Activated CD4-positive, alpha-beta T cell treated with anti-CD3 and anti-CD28 coated beads, Interleukin-2, amount 50 U/mL, for 1 hour (primary cell): ENCODE measurements around the gene C1QTNF8.

Source experiments
- DNase-seq: peaks from one replicate; pipeline ENCODE4 v3.0.0-alpha.2; 2020

The C1QTNF8 gene

DNA sequence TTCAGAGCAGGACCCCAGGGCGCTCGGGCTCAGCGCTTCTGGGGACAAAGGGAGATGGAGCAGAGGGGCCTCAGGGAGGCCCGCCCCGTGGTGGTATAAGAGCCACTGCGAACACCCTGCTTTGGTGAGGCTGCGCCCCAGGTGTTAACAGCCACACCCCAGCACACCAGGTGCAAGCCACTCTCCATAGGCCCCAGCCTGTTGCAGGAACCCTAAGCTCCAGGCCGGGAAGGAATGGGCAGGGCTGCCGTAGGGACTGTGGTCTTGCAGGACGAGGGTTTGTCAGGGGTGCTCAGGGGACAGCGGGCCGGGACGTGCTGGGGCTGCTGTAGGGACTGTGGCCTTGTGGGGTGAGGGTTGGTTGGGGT, 40.5 kb downstream of the C1QTNF8 start:
- no peak for DNase-seq

DNA sequence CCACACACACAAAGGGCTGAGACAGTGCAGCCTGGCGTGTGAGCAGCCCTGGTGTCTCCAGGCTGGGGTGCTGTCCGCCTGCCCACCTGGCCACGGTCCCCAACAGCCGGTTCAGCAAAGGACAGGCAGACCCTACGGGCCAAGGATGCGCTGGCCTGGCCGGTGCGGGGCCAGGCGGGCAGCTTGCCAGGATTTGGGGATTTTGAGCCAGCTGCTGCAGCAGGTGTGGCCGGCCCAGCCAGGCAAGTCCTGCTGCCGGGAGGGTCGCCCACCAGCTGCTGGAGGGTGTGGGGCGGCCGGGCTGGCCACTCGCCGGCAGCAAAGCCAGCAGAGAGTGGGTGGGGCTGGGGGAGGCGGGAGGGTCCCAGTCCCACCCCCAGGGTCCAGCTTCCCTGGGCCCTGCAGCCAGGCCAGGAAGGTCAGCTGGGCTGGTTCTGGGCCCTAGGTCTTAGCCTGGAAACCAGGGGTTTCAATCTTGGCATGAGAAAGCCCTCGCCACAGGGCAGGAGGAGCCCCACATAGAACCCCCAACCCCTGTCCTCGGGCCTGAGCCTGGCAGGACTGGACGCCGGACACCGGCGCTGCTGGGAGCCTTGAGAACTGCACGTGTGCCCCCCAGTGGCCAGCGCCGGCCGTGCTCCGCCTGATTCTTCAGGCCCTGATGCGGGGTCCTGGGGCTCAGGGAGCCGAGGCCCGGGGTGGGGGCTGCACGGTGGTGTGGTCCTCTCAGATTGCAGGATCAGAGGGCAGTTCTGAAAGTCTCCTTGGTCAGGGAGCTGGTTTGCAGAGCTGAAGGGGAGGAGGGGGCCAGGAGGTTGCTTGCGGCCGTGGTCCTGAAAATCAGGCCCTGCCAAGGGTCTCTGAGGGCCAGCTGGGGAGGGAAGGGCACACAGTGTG, 41.1 kb downstream of the C1QTNF8 start:
- peak; percentile 34 for DNase-seq

DNA sequence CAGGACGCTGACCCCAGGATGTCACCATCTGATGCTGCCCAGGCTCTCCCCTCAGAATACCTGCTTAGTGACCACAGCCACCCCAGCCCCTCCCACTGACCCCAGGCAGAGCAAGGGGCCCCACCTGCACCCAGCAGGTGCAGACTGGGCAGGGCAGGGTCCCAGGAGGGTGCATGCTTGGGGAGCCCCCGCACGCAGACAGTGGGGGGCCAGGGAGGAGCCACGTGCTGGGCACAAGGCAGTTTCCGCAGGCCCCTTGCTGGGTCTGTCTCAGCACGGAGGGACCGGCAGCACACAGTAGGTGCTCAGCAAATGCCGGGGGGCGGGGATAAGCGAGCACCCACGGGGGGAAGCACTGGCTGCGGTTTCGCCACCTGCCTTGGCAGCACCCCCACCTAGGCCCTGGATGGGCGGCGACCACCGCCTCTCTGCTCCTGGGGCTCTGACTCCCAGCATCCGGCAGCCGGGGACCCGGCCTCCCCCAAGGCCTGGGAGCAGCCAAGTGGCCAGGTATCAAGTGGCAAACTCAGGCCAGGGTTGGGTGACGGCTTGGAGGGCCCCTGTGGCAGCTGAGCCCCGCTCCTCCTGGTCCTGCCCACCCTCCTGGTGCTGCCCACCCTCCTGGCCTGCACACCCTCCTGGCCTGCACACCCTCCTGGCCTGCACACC, 42.2 kb downstream of the C1QTNF8 start:
- no peak for DNase-seq

DNA sequence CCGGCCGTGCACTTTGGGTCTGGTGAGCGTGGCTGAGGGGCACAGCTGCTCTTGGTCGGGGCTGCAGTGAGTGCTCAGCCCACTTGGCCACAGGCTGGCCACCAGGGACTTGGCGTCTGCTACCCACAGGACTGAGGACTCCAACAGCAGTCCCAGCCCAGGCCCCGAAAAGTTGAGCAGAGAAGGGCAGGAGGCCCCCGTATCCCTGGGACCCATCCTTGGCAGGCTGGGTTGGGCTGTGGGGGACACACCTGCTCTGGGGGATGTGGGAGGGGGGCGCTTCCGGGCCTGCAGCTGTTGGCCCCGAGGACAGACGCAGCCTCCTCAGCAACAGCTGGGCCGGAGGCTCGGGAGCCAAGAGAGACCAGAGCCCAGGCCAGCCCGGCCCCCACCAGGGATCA, 42.9 kb downstream of the C1QTNF8 start:
- no peak for DNase-seq

DNA sequence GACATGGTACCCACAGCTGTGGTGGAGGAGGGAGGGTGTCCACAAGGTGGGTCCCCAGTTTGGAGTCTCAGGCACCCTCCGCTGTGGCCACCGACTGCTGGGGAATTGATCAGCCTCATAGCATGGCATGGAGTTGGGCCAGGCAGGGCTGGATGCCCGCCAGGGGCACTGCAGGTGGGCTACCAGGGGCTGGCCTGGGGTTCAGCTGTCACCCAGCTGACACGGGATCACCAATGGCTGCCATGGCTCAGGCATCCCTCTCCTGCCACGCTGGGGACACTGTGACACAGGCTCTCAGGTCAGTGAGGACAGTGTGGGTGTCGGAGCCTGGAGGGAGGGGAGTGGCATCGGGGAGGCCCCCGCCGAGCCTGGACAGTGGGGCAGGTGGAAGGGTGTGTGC, 43.3 kb downstream of the C1QTNF8 start:
- no peak for DNase-seq

DNA sequence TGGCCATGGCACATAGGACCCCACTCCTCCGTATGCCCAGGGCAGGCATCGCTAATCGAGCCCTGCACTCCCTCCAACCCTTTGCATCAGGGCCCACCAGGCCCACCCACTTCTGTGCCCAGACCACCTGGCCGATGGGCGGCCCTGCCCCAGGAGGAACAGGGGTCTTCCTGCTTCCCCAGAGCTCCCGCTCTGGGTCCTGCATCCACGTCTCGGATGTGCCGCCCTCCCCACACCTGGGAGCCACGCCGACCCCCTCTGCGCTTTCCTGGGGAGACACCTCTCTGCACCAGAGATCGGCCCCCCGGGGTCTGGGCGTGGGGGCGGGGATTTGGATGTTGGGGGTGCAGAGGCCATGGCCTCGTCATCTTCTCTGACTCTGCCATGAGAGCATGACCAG, 44.6 kb downstream of the C1QTNF8 start:
- no peak for DNase-seq

DNA sequence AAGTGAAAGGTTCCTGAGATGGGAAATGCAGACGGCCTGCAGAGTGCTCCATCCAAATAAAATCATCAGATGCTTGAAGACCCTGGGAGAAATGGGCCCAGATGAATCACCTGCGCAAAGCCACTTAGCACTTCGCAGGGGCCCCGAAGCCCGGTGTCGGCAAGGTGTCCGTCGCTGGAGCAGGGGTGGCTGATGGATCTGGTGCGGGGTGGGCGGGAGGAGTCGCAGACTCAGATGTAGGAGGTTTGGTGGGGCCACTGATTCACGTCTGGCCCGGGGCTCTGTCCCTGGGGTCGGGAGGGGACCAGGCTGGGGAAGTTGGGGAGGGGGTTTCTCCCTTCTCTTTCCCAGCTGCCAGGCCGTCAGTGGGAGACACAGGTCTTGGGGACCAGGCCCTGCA, 45.1 kb downstream of the C1QTNF8 start:
- no peak for DNase-seq

DNA sequence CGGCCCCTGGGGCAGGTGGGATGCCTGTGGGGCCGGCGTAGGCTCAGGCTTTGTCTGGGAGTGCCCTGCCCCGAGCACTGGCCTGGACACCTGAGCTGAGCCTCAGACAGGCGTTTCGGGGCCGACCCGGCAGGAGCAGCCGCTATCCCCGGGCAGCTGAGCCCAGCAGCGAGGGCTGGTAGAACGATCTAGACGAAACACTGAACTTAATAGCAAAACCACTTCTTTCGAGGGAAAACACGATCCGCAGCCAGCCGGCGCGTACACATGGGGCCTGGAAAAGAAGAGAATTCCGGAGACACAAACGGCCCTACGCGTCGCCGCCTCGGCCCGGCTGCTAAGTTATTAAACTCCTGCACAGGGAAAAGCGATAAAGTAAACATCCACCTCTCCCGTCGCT, 45.5 kb downstream of the C1QTNF8 start:
- no peak for DNase-seq

DNA sequence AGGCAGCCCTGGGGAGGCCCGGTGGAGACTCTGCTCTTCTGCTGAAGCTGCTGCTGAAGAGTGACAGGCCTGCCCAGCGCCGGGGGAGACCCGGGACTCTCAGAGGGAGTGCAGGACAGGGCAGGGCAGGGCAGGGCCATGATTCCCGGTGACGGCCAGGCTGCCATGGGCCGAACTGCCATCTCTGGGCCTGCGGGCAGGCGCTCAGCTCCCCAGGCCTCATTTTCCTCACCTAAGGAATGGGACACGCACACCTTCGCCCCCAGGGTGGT, 46.1 kb downstream of the C1QTNF8 start:
- no peak for DNase-seq

DNA sequence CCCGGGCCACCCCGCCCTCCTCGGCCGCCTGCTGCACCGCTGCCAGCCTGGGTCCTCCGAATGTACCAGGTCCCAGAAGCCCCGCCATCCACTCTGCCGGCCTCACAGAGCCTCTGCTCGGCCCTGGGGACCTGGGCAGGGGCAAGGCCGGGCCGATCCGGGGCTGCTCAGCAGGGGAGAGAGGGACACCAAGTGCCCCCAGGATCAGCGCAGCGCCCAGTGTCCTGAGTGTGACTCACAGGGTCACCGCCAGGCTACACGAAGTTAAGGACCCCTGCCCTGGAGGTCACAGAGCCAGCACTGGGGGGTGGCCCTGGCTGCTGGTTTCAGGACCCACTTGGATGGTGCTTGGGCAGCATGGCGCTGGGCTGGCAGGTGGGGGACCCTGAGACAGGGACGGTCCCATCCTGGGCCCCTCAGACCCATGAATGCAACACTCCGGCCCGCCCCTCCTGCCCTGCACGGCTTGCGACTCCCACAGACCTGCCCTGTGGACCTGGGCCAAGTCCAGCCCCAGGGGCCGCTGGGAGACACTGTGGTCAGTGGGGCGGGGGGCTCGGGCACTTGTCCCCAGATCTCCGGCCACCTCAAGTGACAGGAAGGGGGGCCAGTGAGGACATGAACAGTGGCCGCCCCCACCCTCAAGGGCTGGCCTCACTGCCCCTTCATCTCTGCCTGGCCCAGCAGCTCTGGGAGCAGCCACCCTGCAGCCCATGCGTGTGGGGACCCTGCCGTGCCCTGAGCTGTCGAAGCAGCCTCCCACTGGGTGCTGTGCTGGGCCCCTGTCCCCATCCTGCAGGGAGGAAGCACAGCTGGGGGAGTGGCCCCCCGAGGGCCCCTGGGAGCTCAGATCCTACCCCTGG, 46.7 kb downstream of the C1QTNF8 start:
- no peak for DNase-seq

DNA sequence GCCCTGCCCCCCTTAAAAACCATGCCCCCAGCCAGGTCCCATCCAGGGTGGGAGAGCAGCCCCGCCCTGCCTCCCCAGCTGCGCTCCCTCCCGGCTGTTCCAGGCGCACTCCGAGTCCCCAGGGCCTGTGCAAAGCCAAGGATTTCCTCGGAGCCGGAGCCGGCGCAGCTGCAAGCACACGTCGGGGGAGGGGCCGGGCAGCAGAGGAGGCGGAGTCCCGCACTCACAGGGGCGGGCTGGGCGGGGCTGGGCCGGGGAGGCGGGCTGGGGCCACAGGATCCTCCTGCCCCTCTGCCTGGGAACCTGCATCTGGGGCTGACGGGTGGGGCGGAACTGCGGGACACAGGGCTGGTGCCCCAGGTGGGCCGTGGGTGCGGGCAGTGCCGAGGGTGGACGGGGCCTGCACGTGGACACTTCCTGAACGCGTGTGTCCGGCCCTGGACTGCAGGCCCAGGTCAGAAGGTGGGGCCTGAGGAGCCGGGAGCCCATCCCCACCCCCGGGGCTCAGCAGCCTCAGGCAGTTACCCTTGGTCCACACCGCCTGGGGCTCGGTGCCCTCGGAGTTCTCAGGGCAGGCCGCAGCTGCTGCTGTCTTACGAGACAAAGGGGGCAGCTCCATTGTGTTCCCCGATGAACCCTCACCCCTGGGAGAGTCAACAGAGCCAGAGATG, 47.5 kb downstream of the C1QTNF8 start:
- no peak for DNase-seq

DNA sequence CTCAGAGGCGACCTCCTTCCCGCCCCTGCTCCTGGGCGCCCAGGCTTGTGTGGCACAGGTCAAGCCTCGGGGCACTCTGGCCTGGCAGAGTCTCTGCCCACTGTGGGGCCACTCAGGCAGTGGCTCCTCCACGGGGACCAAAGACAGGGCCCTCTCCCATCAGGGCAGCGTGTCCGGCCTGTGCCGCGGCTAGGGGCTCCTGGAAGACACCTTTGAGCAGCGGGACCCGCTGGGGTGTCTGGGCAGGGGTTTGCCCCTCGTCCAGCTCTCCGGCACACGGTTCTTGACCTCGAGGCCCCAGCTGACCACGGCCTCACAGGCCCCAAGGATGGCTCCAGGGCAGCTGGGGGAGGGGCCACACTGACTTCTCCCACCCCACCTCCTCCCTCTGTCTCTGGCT, 48.2 kb downstream of the C1QTNF8 start:
- no peak for DNase-seq

DNA sequence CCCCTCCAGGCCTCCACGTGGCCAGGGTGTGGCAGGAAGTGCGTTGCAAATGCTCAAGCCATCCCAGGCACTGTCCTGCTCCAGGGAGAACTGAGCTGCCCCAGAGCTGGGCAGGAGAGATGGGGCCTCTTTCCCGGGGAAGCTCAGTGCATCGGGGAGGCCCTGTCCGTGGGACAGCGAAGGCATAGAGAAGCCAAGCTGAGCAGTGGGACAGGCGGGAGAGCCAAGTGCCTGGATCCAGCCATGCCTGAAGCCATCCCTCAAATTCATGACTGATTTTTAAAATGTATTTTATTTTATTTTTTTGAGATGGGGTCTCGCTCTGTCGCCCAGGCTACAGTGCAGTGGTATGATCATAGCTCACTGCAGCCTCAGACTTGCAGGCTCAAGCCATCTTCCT, 48.9 kb downstream of the C1QTNF8 start:
- no peak for DNase-seq

DNA sequence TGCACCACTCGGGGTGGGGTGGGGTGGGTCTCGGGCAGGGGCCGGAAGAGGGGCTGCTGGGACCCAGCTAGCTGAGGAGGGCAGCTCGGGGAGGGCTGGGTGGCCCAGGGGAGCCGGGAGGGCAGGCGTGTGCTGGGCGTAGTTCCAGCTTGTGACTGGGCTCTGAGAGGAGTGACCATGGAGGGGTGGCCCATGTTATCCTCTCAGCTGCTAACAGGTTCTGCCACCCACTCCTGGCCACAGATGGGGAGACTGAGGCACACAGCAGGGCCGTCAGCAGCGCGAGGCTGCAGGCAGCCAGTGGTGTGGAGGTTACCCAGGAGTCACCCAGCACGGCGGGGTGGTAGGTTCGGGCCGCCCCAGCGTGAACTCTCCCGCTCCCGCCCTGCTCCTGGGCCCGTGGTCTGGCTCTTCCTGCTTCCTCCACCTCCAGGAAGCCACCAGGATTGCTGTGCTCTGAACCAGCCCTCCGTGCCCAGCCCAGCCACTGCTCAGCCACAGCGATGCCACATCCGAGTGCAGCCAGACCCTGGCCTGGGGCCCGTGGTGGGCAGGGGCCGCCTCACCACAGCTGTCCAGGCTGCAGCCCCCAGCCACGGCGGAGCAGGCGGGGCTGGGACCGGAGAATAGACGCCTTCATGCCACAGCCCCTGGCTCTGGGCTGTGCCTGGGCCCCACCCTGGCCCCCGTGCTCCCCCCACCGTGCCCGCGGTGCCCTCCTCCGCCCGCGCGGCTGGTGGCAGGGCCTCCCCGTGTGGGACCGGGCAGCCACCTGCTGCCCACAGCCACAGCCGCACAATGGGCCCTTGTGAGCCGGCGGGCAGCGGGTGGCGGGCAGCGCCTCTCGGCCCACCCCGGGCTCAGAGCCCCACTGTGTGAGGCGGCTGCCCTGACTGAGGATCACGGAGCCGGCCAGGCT, 49.8 kb downstream of the C1QTNF8 start:
- no peak for DNase-seq

DNA sequence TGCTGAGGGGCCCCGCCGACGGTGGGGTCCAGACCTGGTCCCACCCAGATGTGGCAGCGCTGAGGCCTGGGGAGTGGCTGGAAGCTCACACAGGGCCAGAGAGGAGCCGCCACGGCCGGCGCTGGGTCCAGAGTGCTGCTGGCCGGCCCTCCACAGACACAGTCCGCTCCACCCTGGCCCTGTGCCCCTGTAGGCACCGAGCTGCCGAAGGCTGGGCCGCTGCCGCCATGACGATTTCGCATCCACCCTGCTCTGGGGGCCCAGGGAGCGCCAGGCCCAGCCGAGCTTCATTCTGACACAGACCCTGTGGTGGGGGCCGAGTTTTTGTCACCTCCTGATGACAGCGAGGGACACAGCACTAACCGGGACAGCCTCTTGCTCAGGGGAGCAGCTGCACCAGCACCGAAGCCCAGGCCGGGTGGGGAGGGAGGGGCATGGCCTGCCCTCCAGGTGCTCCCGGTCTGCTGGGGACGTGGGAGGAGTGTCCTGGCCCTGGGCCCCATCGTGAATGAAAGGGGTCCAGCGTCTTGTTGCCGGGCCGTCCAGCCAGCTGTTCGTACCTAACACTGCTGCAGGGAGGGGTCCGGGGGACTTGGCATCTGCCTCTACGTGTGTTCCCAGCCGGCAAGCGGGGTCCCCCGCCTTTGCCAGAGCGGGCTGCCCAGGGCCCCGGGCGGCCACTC, 50.6 kb downstream of the C1QTNF8 start:
- no peak for DNase-seq

DNA sequence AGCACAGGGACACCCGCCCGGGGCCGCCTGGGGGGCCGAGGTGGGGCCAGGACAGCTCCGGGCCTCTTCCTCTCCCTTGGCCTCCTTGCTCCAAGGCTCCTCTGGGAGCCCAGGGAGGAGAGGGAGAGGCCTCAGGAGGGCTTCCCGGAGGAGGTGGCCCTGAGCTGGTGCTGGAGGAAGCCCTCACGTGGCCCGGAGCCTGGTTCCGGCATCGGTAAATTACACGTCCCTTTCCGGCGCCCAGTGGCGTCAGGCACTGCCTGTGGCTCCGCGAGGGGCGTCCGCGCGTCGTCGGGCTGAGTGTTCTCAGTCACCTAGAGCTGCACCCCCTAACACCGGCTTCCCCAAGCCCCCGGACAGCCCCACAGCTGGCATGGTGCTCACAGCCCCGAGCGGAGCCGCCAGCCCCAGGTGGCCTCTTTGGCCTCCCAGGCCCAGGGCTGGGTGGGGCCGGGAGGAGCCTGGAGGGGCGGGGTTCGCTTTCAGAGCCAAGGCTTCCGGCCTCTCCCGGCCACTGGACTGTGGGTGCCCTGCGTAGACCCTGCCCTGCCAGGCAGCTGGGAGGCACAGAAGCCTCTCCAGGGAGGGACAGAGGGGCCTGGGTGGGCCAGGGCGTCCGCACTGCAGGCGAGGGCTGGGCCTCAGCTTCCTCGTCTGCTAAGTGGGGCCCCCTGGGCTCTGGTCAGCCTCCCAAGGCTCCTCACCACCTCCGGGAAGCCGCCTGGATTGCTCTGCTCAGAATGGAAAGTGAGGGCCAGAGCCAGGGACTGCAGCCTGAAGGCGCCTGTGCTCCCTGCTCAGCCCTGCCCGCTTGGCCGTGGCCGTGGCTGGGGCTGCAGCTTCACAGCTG, 51.4 kb downstream of the C1QTNF8 start:
- no peak for DNase-seq

DNA sequence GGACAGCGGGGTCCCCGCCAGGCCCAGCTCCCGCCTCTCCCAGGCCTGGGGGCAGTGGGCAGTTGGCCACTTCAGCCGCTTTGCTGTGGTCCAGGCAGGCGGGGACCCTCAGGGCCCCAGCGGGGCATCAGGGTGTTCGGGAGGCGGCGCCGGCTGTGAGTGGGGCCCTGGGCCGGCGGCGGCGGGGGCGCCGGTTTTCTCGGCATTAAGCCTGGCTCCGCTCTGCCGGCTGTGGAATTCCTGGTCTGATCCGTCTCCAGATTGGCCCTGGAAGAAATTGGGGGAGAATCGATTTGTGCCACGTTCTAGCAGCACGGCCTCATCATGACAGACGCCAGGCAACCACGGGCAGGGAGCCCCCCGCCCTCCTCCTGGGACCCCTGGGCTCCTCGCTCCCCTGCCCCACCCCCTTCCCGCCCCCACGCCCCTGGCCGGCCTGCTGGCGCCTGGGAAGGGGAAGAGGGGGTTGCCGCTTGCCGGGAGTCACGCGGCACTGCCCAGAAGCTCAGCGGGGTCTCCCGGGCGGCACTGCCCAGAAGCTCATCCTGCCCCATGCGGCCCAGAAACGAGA, 52.1 kb downstream of the C1QTNF8 start:
- no peak for DNase-seq

DNA sequence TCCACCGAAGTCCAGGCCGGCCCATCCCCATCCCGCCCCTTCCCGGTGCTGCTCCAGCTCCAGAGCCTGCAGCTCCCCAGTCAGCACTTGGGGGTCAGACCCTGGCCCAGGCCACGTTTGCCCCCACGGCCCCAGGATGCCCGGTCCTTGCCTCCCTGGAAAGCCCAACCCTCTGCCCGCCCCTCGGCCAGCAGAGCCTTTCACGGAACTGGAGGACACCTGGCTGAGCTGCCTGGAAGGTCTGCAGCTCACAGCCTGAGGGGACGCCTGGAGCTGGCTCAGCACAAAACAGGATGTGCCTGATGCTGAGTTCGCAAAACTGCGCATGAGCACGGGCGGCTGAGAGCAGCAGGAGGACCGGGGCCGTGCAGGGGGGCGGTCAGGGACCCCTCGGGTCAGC, 53.2 kb downstream of the C1QTNF8 start:
- DNase-seq, result no peak

DNA sequence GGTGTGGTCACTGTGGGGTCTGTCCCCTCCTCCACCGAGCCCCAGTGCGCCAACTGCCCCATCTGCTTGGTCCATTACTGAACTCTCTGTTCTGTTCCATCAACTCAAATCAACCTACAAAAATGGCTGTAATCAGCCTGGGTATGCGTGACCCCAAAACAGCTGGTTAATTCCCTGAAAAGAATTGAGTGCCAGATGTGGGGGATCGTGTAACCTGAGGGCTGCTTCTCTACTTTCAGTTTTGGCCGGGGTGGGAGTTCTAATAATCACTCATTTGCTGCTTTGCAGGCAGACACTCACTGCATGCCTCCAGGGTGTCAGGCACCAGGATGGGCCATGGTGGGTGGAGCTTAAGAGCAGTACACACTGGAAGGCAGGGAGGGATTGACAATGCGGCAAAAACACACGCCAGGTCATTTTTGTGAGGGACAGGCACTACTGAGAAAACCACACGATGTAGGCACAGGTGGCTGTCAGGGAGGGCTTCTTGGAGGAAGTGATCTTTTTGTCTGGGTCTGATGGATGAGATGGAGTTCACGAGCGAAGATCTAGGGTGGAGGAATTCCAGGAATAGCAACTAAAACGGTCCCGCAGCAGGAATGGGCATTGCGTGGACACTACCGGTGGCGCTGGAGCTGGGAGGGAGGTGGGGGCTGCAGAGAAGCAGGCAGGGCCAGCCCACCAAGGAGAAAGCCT, 53.8 kb downstream of the C1QTNF8 start:
- no peak for DNase-seq

DNA sequence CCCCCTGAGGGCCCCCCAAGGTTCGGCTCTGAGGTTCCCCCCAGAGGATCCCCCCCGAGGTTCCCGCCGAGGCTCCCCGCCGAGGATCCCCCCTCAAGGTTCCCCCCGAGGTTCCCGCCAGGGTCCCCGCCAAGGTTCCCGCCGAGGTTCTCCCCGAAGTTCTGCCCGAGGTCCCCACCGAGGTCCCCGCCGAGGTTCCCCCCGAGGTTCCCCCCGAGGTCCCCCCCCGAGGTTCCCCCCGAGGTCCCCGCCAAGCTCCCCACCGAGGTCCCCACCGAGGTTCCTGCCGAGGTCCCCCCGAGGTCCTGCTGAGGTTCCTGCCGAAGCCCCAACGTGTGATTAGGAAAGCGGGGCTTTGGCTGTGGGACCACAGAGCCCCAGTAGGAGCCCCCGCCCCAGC, 55.7 kb downstream of the C1QTNF8 start:
- no peak for DNase-seq
